Fibroblast of mammary gland (primary cell): ENCODE results near the gene ACOT12.

Source experiments
- DNase-seq: peaks from one replicate; pipeline ENCODE4 v3.0.0-alpha.2; 2010; ENCODE audit warnings: low read depth
- H3K4me3 ChIP-seq: 2 replicates; pipeline ENCODE4 v1.5.1; 2011; ENCODE audit warnings: low read depth, mild to moderate bottlenecking, low read length, moderate library complexity; ENCODE audit not compliant: control insufficient read depth
- TF ChIP-seq, protein P1 (sequence below): conservative IDR thresholded peaks from 2 replicates; pipeline ENCODE4 v1.5.1; 2011; ENCODE audit warnings: low read depth, low read length, inconsistent platforms; ENCODE audit not compliant: control insufficient read depth, insufficient read depth

ACOT12 gene

DNA sequence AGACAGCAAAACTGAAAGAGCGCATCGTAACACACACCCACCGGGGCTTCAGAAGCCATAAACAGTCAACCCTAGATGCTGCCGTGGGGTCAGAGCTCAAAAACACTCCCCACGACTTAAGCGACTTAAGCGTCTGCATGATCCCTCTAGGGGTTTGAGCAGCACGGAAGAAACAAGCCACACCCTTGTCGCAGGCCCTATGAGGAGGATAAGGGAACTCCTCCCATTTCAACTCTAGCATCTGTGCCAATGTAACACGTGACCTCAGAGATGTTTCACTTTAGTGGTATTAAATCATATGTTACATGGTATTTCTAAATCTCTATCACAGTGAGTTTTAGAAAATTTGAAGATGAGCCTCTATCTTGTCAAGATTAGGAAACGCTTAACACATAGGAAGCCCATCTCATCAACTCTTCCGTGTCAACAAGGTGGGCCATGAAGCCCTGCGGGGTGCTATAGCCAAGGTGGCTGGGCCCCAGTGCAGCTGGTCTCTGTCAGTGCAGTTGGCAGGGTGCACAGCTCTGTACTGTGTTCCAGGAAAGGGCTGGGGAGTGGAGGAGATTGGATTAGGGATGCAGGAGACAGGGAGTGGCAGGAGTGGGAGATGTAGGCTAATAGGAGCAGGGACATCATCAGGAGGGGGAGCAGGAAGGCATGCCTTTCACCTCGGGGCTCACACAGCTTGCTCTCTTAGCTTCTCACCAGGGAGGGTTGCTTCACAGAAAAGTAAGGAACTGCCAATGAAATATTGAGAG is 59.5 kb downstream of the ACOT12 start:
- H3K4me3 ChIP-seq: peak overlapping the region; percentile 30
- peak; percentile 42 for DNase-seq
- TF ChIP-seq, protein P1, sequence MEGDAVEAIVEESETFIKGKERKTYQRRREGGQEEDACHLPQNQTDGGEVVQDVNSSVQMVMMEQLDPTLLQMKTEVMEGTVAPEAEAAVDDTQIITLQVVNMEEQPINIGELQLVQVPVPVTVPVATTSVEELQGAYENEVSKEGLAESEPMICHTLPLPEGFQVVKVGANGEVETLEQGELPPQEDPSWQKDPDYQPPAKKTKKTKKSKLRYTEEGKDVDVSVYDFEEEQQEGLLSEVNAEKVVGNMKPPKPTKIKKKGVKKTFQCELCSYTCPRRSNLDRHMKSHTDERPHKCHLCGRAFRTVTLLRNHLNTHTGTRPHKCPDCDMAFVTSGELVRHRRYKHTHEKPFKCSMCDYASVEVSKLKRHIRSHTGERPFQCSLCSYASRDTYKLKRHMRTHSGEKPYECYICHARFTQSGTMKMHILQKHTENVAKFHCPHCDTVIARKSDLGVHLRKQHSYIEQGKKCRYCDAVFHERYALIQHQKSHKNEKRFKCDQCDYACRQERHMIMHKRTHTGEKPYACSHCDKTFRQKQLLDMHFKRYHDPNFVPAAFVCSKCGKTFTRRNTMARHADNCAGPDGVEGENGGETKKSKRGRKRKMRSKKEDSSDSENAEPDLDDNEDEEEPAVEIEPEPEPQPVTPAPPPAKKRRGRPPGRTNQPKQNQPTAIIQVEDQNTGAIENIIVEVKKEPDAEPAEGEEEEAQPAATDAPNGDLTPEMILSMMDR: no peak

DNA sequence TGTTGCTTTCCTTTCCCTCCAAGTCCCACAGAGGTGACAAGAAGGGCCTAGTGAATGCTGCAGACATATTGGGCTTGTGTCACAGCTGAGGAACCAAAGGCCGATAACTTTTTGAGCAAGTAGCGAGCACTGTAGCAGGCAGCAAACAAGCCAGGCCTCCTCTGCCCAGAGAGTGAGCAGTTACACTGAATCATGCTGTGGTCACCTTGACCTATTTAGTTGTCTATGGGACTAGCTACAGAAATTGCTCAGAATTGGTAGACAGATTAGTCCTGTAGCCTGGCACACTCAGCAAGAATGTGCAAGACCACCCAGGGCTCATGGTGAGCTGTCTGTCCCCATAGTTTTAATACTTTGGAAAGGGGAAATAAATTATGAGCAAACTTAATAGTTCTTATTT is 67.4 kb downstream of the ACOT12 start:
- TF ChIP-seq, protein P1: no peak
- no peak overlapping the region for H3K4me3 ChIP-seq
- no peak for DNase-seq

- TF ChIP-seq, protein P1: no peak
- no peak for DNase-seq
- no peak overlapping the region for H3K4me3 ChIP-seq
Observed at GRCh38 chr5:81317536-81317935, 76.4 kb downstream of the ACOT12 start.

GRCh38 chr5:81316571-81316970 is 77.4 kb downstream of the ACOT12 start:
- H3K4me3 ChIP-seq: no peak overlapping the region
- TF ChIP-seq, protein P1: no peak
- no peak for DNase-seq

DNA sequence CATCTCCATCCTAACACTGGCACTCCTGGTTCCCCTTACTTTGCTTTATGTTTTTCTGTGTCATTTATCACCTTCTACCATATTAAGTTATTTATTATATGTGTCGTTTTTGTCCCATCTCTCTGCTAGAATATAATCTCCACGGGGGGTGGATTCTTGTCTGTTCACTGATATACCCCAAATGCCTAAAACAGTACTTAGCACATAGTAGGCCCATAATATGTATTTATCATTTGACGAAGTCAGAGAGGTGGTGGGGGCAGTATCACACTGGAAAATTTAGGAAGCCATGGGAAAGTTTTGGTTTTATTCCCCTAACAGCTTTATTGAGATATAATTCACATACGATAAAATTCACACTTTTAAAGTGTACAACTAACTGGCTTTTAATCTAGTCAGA is 78.1 kb downstream of the ACOT12 start:
- TF ChIP-seq, protein P1: no peak
- DNase-seq: no peak
- no peak overlapping the region for H3K4me3 ChIP-seq

DNA sequence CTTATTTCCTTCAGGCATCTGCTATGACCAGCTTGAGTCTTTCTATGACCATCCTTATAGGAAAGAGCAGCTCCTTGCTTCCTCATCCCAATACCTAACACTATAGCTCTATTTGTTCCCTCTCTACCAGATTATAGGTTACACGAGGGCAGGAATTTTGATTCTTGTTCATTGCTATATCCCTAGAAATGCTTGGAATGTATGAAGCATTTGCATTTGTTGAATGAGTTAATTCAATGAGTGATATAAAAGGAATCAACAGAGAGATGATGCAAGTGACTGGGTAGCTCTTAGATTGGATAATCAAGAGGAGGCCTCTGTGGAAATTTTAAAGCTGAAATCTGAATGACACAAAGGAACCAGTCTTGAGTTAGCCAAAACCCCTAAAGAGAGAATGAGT is 78.6 kb downstream of the ACOT12 start:
- no peak overlapping the region for H3K4me3 ChIP-seq
- DNase-seq: peak; percentile 61
- TF ChIP-seq, protein P1: no peak
